ENCODE results near the gene USP9Y. TPM values are rescaled to one million over a fixed set of nuclear protein-coding genes. Genes with fewer than 3 reads are reported as not detected.

The USP9Y gene
- total RNA-seq, 1 experiment from 2014 or later = not detected

- TF ChIP-seq CTCF (IDR thresholded peaks at IDR 0.05; ENCODE audit: unreplicated experiment) = no peak
- intact Hi-C loops (cut with micrococcal nuclease; ENCODE audit: unreplicated experiment) = no loop called here
- no peak for DNase-seq
- Mint-ChIP-seq H3K36me3 (ENCODE audit: insufficient read depth, unreplicated experiment) (no peaks in the 10 kb centered on the region), H3K9me3 (ENCODE audit: low read depth, unreplicated experiment) (no peaks in the 10 kb centered on the region), H3K27ac (ENCODE audit: unreplicated experiment) (no peak overlapping the region), H3K27me3 (ENCODE audit: unreplicated experiment) (no peaks in the 10 kb centered on the region), H3K4me1 (ENCODE audit: low read depth, unreplicated experiment) (no peaks in the 10 kb centered on the region), H3K4me3 (ENCODE audit: low read depth, unreplicated experiment) (no peak overlapping the region)
- BruUV-seq (replicated peaks) = no TSS peak
- CTCF ChIA-PET = no interaction called here
These were observed 132.3 kb downstream of the USP9Y start for GRCh38 chrY:12833284-12833683.

GRCh38 chrY:12837550-12837949 lies 136.5 kb downstream of the USP9Y start:
- Mint-ChIP-seq H3K9me3 (ENCODE audit: low read depth, unreplicated experiment) (no peaks in the 10 kb centered on the region), H3K27me3 (ENCODE audit: unreplicated experiment) (no peaks in the 10 kb centered on the region), H3K36me3 (ENCODE audit: insufficient read depth, unreplicated experiment) (no peaks in the 10 kb centered on the region), H3K4me1 (ENCODE audit: low read depth, unreplicated experiment) (no peaks in the 10 kb centered on the region), H3K27ac (ENCODE audit: unreplicated experiment) (no peak overlapping the region), H3K4me3 (ENCODE audit: low read depth, unreplicated experiment) (no peak overlapping the region)
- no TSS peak for BruUV-seq (replicated peaks)
- intact Hi-C loops (cut with micrococcal nuclease; ENCODE audit: unreplicated experiment) = no loop called here
- CTCF ChIA-PET = no interaction called here
- no peak for DNase-seq
- no peak for TF ChIP-seq CTCF (IDR thresholded peaks at IDR 0.05; ENCODE audit: unreplicated experiment)

- no peak for DNase-seq
- H3K4me3 Mint-ChIP-seq (ENCODE audit: low read depth, unreplicated experiment) = no peak overlapping the region
- no TSS peak for BruUV-seq (replicated peaks)
These were observed 140.3 kb downstream of the USP9Y start for GRCh38 chrY:12841368-12841767.

GRCh38 chrY:12846793-12847192 lies 145.8 kb downstream of the USP9Y start:
- Mint-ChIP-seq H3K27ac (ENCODE audit: unreplicated experiment) (no peak overlapping the region), H3K36me3 (ENCODE audit: insufficient read depth, unreplicated experiment) (no peaks in the 10 kb centered on the region), H3K4me3 (ENCODE audit: low read depth, unreplicated experiment) (no peak overlapping the region), H3K27me3 (ENCODE audit: unreplicated experiment) (no peaks in the 10 kb centered on the region), H3K4me1 (ENCODE audit: low read depth, unreplicated experiment) (no peaks in the 10 kb centered on the region), H3K9me3 (ENCODE audit: low read depth, unreplicated experiment) (no peaks in the 10 kb centered on the region)
- intact Hi-C loops (cut with micrococcal nuclease; ENCODE audit: unreplicated experiment) = no loop called here
- no TSS peak for BruUV-seq (replicated peaks)
- CTCF ChIA-PET = no interaction called here
- DNase-seq = no peak
- no peak for TF ChIP-seq CTCF (IDR thresholded peaks at IDR 0.05; ENCODE audit: unreplicated experiment)

More at GRCh38 chrY:12841368-12841767, 140.3 kb downstream of the USP9Y start:
- H3K27ac Mint-ChIP-seq (ENCODE audit: unreplicated experiment) = no peak overlapping the region
- H3K4me1 Mint-ChIP-seq (ENCODE audit: low read depth, unreplicated experiment) = no peaks in the 10 kb centered on the region
- no peaks in the 10 kb centered on the region for H3K36me3 Mint-ChIP-seq (ENCODE audit: insufficient read depth, unreplicated experiment)
- TF ChIP-seq CTCF (IDR thresholded peaks at IDR 0.05; ENCODE audit: unreplicated experiment) = no peak
- H3K27me3 Mint-ChIP-seq (ENCODE audit: unreplicated experiment) = no peaks in the 10 kb centered on the region
- CTCF ChIA-PET = no interaction called here
- H3K9me3 Mint-ChIP-seq (ENCODE audit: low read depth, unreplicated experiment) = no peaks in the 10 kb centered on the region
- intact Hi-C loops (cut with micrococcal nuclease; ENCODE audit: unreplicated experiment) = no loop called here
